ENCODE measurements around the gene ZNF92.
"Not testable (repeated sequence)": the region's sequence is repeated elsewhere in the genome, so short reads cannot be mapped to it uniquely, and the experiment has no call there.

Gene ZNF92

DNA sequence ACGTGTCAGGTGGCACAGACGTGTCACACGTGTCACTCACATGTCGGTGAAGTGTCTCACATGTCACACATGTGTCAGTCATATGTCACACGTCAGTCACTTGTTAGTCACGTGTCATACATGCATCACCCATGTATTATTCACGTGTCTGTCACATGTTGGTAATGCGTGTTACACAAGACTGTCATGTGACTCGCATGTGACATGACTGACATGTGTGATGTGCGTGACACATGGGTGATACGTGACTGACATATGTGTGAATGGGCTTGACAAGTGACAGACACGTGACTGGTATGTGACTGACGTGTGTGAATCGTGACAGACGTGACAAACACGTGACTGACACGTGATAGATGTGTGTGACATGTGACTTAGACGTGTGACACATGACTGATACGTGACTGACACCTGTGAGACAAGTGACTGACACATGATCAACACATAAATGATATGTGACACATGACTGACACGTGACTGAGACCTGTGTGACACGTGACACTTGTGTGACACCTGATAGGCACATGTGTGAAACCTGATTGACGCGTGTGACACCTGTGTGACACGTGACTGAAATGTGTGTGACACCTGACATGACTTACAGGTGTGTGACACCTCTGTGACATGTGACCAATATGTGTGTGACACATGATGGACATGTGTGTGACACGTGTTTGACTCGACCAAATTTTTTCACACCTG lies 56.1 kb downstream of the ZNF92 start:
- no peak for DNase-seq

DNA sequence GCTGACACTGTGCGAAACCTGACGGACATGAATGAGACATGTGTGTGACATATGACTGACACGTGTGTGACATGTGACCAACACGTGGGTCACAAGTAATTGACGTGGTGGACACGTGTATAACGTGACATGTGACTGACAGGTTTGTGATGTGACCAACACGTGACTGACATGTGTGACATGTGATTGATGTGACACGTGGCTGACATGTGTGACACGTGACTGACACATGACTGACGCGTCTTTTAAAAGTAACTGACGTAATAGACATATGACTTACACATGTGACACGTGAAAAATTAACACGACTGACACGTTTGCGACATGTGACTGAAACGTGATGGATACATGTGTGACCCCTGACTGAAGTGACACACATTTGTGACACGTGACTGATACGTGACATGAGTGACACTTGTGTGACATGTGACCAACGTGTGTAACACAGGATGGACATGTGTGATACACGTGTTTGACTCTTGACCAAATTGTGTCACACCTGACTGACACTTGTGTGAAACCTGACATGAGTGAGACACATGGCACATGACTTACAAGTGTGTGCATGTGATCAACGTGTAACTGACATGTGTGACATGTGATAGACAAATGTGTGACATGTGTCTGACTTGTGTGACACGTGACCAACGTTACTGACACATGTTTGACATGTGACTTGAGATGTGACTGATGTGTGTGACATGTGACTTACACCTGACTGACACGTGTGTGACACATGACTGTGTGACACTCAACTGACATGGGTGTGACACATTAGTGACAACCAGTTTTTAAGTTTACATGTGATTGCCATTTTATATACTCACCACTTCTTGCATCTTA lies 56.9 kb downstream of the ZNF92 start:
- DNase-seq = no peak

DNA sequence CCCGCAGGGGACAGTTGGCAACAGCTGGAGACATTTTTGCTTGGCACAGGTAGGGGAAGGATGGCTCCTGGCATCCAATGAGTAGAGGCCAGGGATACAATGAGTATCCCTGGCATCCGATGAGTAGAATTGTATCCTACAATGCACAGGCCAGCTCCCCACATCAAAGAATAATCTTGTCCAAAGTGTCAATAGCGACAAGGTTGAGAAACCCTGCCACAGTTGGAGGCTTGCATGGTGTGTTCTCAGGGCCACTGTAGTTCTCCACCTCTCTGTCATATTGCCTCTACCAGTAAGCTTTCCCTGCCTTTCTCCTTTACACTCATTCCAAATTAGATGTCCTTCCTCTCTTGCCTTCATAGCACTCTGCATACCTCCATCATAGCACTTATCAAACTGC lies 60.7 kb downstream of the ZNF92 start:
- DNase-seq = no peak

DNA sequence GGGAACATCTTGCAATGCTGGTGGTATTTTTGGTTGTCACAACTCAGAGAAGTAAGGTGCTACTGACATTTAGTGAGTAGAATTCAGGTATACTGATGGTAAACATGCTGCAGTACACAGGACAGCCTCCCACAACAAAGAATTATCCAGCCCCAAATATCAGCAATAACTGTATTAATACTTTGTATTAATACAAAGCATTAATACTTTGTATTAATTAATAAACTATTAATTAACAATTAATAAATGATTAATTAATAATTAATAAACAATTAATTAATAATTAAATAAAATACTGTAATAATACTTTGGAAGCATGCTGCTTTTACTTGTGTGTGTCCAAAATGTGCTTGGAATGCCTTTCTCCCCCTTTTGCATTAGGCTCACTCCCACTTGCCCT lies 62.5 kb downstream of the ZNF92 start:
- DNase-seq = no peak

DNA sequence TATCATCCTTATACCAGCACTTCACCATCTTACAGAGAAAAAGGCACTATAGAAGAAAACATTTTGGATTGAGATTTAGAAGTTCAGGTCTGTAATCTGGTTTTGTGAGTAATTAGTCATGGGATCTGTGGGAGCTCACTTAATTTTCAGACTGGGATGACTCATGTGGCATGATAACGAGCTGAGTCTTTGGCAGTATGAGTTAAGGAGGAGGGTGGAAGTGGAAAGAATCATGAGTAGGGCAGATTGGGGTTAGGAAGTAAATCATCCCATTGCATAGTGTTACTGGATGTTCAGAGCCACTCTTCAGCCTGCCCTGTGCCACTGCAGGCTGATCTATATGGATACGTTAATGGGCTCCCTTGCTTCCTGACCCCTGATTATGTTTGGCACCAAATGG lies 64.9 kb downstream of the ZNF92 start:
- no peak for DNase-seq

DNA sequence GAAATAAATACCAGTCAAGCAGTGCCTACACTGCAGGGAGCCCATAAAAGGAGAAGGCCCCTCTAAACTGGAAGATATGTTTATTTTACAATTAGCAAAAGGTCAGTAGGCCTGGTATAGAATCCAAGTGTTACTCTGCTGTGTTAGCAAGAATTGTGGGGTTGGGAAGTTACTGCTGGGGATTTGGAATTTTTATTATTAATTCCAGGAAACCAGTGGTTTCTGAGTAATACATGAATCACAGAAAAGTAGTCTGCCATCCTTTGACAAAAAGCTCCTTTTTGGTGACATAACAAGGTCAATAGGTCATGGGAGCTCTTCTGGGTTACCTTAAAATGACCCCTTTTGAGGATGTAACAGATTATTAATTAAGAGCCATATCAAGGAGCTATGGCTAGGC lies 67.4 kb downstream of the ZNF92 start:
- DNase-seq = no peak

DNA sequence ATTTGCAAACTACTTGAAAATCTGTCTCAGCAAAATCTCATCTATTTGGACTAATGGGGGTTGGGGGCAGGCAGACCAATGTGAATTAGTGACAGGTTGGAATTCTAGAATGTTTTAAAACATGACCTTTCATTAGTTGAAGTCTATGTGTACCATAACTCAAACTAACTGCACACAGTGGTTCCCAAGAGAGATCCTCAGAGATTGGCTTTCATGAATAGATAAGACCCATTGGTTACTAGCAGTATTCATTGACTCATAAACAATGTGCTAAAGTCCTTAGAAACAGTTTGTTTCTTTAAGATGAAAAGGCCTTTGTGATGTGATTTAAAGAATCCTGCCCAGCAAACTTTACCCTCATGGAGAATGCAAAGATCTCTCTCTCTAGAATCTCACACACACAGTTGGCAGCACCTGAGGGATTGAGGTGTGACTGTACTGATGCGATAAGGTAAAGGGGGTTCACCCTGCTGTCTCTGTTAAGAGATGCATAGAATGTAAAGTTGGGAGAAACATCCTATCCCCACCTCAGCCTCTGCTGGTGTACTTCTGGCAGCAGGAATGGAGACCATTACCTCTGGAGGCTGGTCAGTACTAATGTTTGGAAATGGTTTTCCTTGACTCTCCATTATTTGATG lies 70.7 kb downstream of the ZNF92 start:
- DNase-seq = no peak

DNA sequence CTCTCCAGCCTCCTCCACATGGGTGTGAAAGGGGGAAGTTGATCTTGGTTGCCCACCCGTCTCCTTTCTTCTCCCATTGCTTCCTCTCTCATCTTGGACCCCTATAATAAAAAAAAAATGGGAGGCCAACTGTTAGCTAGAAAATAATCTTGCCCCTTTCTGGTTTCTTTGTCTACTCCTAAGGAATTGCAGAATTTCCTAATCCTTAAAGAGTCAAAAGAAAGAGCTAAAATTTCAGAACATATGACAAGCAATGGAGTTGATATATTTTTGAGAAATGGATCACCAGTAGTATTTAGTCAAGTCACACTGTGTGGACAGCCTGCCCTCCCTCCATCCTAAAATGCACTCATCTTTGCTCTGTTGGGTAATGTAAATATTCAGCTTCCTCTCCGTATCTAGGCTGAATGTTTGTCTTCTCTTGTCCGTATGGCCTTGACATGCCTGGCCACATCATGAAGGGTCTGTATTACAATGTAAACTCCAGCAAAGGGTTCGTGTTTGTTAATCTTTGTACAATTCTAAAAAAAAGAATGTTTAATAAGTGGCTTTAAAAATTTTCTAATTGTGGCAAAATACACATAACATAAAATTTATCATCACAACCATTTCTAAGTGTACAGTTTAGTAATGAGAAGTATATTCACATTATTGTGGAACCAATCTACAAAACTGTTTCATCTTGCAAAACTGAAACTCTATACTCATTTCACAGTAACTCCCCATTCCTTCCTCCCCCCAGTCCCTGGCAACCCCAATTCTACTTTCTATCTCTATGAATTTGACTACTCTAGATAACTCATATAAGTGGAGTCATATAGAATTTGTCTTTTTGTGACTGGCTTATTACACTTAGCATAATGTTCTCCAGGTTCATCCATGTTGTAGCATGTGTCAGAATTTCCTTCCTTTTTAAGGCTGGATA lies 71.5 kb downstream of the ZNF92 start:
- no peak for DNase-seq

DNA sequence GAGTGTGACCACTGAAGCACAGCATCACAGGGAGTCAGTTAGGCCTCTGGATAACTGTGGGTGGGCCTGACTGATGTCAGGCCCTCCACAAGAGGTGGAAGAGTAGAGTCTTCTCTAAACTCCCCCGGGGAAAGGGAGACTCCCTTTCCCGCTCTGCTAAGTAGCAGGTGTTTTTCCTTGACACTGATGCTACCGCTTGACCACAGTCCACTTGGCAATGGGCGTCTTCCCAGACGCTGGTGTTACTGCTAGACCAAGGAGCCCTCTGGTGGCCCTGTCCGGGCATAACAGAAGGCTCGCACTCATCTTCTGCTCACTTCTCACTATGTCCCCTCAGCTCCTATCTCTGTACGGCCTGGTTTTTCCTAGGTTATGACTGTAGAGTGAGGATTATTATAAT lies 73.4 kb downstream of the ZNF92 start:
- DNase-seq = not testable (repeated sequence)

DNA sequence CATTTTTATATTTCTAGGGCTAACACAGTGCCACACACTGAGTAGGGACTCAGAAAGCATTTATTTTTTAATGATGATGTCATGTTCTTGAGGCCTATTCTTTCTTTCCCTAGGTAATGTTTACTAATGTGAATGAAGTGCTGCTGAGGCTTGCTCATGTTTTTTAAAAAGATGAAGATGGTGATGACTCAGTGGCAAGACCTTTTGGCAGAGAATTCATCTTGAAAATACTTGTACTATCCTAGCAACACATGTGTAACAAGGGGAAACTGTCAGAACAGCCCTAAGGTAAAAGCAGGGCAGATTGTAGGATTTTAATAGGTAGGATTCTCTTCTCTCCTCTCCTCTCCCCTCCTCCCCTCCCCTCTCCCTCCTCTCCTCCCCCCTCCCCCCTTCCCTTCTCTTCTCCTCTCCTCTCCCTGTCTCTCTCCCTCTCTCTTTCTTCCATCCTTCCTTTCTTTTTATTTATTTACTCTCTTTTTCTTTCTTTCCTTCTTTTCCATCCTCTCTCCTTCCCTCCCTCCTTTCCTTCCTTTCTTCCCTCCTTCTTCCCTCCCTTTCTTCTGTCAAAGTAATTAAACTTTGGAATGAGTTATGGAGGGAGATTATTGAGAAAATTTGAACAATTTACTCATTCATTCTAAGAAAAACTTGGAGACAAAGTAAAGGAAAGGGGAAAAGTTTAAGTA lies 75.3 kb downstream of the ZNF92 start:
- DNase-seq = no peak

DNA sequence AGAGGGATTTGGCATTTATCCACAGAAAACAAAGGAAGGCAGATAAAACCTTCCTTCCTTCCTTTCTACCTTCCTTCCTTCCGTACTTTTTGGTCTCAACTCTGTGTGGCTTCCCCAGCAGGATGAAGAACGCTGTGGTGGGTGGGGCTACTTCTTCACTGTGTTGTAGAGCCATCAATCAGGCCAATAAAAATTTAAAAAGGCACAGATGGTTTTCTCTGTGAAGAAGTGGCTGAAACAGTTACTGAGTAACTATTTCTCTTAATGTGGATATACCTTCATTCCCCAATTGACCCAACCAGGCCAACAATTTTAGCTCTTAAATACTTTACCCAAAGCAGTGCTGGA lies 75.8 kb downstream of the ZNF92 start:
- DNase-seq = no peak

Measured in Kasumi-1 (cell line).